Activated T-cell treated with anti-CD3 and anti-CD28 coated beads, Interleukin-2, amount 50 U/mL, for 4 hours (primary cell): Measurements from ENCODE around the gene TMEM164. TPM values are rescaled to one million over a fixed set of nuclear protein-coding genes. Genes with fewer than 3 reads are reported as not detected.

Experiments used
- ATAC-seq, 2 donors: fragments of 200-7000 bp; cut with Tn5 transposase; one replicate each; pipeline ENCODE4 v1.10.0; 2021
- DNase-seq: peaks from one replicate; pipeline ENCODE4 v3.0.0-alpha.2; 2020
- H3K27me3 Mint-ChIP-seq: one replicate; pipeline ENCODE4 v1.8.0; 2021; ENCODE audit warnings: low read depth, mixed read lengths
- H3K36me3 Mint-ChIP-seq: one replicate; pipeline ENCODE4 v1.8.0; 2022; ENCODE audit warnings: mixed read lengths; ENCODE audit not compliant: insufficient read depth
- H3K4me1 Mint-ChIP-seq: one replicate; pipeline ENCODE4 v1.8.0; 2021; ENCODE audit warnings: low read depth, mixed read lengths
- H3K4me3 Mint-ChIP-seq: one replicate; pipeline ENCODE4 v1.8.0; 2021; ENCODE audit warnings: mild to moderate bottlenecking, moderate library complexity, mixed read lengths
- H3K9me3 Mint-ChIP-seq: one replicate; pipeline ENCODE4 v1.8.0; 2021; ENCODE audit warnings: mixed read lengths
- total RNA-seq, 3 donors: library from RNA; stranded (reverse); gene quantifications; one replicate each; pipeline ENCODE4 v1.2.1, GENCODE V29; 2021

The TMEM164 gene
- total RNA-seq, 3 donors from 2014 or later = 8.6 to 10.6 (median 10.5) TPM

DNA sequence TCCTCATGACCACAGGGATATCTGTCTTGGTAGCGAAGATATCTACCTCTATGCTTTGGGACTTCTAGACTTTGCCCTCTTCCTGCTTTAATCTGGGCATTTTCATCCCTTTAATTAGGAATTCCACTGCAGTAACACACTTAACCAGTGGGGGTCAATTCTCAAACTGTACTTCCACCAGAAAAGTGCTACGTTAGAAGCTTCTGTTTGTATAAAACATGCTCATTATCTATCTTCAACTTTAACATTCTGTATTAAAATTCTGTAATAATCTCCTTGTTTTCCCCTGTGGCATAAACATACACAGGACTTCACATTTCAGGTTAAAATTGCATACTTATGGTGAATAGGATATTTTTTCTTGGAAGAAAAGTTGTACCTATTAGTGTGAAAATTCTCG is 209.4 kb downstream of the TMEM164 start:
- Mint-ChIP-seq H3K4me1 (peaks cover 16% of the 10 kb centered on the region), H3K4me3 (no peak overlapping the region), H3K36me3 (peaks cover 9% of the 10 kb centered on the region), H3K27me3 (no peaks in the 10 kb centered on the region), H3K9me3 (no peaks in the 10 kb centered on the region)
- no peak for ATAC-seq
- DNase-seq = no peak

DNA sequence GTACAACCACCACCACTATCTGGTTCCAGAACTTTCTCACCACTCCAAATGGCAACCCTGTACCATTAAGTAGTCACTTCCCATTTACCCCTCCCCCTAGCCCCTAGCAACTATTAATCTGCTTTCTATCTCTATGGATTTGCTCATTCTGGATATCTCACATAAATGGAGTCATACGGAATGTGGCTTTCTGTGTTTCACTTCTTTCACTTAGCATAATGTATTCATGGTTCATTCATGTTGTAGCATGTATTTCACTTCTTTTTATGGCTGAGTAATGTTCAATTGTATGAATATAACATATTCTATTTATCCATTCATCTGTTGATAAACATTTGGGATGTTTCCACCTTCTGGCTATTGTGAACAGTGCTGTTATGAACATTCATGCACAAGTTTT is 210.3 kb downstream of the TMEM164 start:
- Mint-ChIP-seq H3K4me3 (no peak overlapping the region), H3K27me3 (no peaks in the 10 kb centered on the region), H3K36me3 (peaks cover 9% of the 10 kb centered on the region), H3K9me3 (no peaks in the 10 kb centered on the region), H3K4me1 (peaks cover 24% of the 10 kb centered on the region)
- ATAC-seq (no peak), DNase-seq (no peak)

DNA sequence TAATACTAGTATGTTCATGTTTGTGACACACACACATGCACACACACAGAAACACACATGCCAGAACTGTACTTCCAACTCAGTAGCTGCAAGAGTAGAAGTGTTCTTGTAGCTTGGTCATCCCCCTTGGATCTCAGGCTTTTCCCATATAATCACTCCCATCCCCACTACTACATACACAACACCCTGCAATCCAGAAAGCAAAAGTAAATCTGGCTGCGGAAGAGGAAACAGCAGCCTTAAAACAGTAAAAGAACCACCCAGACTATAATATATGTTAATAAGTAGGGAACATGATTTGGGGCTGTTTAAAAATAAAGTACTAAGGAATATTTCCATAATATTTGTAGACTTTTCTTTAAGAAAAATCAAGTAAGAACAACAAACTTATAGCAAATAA is 211.8 kb downstream of the TMEM164 start:
- peaks cover 9% of the 10 kb centered on the region for H3K36me3 Mint-ChIP-seq
- DNase-seq = no peak
- no peaks in the 10 kb centered on the region for H3K9me3 Mint-ChIP-seq
- H3K4me3 Mint-ChIP-seq = no peak overlapping the region
- no peak for ATAC-seq
- H3K27me3 Mint-ChIP-seq = no peaks in the 10 kb centered on the region
- peaks cover 30% of the 10 kb centered on the region for H3K4me1 Mint-ChIP-seq

DNA sequence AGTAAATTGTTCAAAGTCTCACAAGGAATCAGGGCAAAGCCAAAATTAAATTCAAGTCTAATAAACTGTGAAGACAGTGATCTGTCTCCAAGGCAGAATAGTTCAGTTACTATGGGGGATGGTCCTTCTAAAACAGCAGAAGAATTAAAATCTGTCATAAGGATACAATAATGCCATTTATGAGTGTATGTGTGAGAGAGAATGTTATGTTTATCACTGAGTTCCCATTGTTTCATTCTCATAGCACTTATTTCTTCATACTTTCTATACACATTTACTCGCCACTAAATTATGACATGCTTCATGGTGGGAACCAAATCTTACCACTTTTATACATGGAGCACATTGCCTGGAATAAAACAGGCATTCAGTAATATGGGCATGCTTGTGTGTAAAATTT is 212.5 kb downstream of the TMEM164 start:
- DNase-seq (no peak), ATAC-seq (no peak)
- H3K4me3 Mint-ChIP-seq = no peak overlapping the region
- no peaks in the 10 kb centered on the region for H3K9me3 Mint-ChIP-seq
- no peaks in the 10 kb centered on the region for H3K27me3 Mint-ChIP-seq
- H3K36me3 Mint-ChIP-seq = peaks cover 9% of the 10 kb centered on the region
- peaks cover 35% of the 10 kb centered on the region for H3K4me1 Mint-ChIP-seq

DNA sequence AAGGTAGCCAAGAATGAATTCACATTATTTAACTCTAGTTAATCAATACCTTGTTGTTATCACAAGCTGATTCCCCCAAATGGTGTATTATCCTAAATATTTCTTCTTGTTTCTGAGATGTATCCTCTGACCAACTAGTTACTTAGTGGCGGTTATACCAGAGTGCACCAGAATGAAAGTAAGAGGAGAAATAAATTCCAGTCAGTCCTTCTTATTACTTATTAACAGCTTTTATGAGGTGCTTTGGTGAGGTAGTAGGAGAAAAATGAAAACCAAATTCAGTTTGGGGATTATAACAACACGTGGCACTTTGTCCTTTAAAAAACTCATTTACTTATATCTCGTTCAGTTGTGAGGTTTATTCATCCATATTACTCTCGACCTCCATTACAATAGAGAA is 213.1 kb downstream of the TMEM164 start:
- H3K4me3 Mint-ChIP-seq = no peak overlapping the region
- DNase-seq (no peak), ATAC-seq (no peak)
- no peaks in the 10 kb centered on the region for H3K9me3 Mint-ChIP-seq
- no peaks in the 10 kb centered on the region for H3K27me3 Mint-ChIP-seq
- peaks cover 35% of the 10 kb centered on the region for H3K4me1 Mint-ChIP-seq
- H3K36me3 Mint-ChIP-seq = peaks cover 9% of the 10 kb centered on the region

DNA sequence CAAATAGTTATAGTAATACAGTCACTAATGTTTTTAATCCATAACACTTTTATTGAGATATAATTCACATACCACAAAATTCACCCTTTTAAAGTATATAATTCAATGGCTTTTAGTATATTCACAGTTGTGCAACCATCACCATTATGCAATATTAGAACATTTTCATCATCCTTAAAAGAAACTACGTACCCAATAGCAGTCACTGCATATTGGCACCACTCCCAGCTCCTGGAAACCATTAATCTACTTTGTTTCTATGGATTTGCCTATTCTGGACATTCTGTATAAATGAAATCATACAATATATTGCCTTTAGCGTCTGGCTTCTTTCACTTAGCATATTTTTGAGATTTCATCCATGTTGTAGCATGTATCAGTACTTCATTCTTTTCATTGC is 215.7 kb downstream of the TMEM164 start:
- no peaks in the 10 kb centered on the region for H3K9me3 Mint-ChIP-seq
- H3K27me3 Mint-ChIP-seq = no peaks in the 10 kb centered on the region
- peaks cover 38% of the 10 kb centered on the region for H3K4me1 Mint-ChIP-seq
- DNase-seq (no peak), ATAC-seq (no peak)
- peaks cover 10% of the 10 kb centered on the region for H3K36me3 Mint-ChIP-seq
- H3K4me3 Mint-ChIP-seq = no peak overlapping the region

DNA sequence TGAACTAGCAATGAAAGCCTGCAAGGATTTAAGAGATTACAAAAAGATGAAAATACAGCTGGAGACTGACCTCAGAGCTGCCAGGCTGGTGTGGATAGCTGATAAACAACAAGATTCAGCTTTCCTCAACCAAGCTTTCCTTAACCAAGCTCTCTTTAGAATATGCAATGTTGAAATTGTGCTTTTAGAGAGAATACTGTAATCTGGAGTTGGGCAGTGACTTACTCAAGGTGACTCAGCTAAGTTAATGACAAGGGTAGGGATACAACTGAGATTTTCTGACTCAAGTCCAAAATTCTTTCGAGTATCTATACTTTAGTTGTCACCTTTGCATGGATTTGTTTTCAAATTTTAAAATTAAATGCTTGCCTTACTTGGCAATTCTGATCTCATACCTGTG is 217.0 kb downstream of the TMEM164 start:
- Mint-ChIP-seq H3K4me1 (peaks cover 41% of the 10 kb centered on the region), H3K27me3 (no peaks in the 10 kb centered on the region), H3K4me3 (no peak overlapping the region), H3K36me3 (peaks cover 7% of the 10 kb centered on the region), H3K9me3 (no peaks in the 10 kb centered on the region)
- ATAC-seq (no peak), DNase-seq (no peak)

DNA sequence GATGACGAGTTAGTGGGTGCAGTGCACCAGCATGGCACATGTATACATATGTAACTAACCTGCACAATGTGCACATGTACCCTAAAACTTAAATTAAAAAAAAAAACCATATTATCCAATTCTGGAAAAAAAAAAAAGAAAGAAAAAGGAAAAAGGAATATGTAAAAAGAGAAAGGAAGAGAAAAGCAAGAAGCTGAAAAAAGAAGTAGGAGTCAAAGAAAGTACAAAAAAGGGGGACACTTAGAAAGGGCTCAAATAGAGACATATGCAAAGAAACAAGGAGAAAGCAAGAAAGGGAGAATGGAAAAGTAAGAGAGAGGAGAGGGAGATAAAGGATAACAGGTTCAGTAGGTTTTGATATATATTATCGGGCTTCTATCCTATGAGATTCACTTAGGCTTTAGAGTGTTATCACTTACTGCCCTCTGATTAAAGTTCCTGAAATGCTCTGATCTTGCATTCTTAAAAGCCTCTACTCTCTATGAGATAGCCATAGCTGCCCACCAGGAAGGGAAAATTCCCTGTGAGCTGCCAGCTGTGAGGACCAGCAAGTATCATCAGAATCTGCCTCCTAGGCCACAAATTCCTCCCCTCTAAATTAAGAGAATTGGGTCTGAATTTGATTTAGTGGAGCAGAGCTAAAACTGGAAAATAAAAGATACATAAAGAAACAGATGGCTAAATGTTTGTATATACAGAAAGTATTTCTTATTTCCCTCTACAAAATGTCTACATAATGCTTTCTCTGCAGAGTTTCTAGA is 219.8 kb downstream of the TMEM164 start:
- ATAC-seq = no peak
- Mint-ChIP-seq H3K4me1 (peaks cover 38% of the 10 kb centered on the region), H3K9me3 (no peaks in the 10 kb centered on the region)

DNA sequence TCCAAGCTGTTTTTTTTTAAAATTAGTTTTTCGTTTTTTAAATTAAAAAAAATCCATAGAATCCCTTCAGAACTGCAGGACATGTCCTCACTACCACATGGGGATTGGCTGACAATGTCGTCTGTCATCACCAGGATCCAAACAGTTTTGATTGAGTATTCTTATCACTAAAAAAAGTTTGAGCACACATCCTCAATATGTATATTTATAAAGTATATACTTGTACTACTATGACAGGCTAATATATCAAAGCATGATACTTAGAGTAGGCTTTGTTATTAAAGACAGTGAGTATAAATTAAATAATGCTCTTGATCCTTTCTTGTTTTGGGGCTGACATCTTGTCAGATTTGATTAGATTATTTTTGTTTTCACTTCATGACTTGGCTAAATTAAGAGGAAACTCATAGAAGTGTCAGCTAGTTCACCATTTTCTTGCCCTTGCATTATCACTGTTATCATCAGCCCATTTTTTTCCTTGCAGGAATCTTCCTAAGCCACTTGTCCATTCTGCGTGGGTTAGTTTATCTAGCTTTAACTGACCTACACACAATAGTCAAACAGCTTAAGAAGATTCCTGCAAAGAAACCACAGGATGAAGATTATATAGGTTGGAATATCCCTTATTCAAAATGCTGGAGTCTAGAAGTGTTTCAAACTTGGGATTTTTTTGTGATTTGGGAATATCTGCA is 222.2 kb downstream of the TMEM164 start:
- peaks cover 39% of the 10 kb centered on the region for H3K4me1 Mint-ChIP-seq
- no peaks in the 10 kb centered on the region for H3K27me3 Mint-ChIP-seq

More for the DNA sequence above, 219.8 kb downstream of the TMEM164 start:
- Mint-ChIP-seq H3K27me3 (no peaks in the 10 kb centered on the region), H3K4me3 (no peak overlapping the region), H3K36me3 (peaks cover 3% of the 10 kb centered on the region)
- DNase-seq = no peak

DNA sequence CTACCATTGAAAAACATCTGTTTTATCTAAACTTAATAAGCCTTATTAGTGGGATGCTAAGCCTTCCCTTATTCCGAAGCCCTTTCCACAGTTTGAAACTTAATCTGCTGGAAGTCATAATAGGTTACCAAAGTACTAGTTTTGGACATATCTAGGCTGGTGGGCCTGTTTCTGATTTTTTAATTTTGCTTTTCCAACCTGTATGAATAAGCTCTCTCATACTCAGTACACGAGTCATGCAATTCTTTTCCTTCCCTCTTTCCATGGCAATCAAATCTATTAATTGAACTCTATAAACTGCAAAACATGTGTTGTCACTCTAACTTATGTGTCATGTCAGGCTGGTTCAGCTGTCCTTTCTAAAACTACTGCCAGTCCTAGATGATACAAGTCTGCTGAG is 224.0 kb downstream of the TMEM164 start:
- no peaks in the 10 kb centered on the region for H3K27me3 Mint-ChIP-seq
- peaks cover 4% of the 10 kb centered on the region for H3K9me3 Mint-ChIP-seq
- ATAC-seq (no peak), DNase-seq (no peak)
- peaks cover 41% of the 10 kb centered on the region for H3K4me1 Mint-ChIP-seq
- H3K4me3 Mint-ChIP-seq = no peak overlapping the region
- H3K36me3 Mint-ChIP-seq = peaks cover 7% of the 10 kb centered on the region

More for the DNA sequence above, 222.2 kb downstream of the TMEM164 start:
- DNase-seq (no peak), ATAC-seq (no peak)
- no peaks in the 10 kb centered on the region for H3K9me3 Mint-ChIP-seq
- H3K36me3 Mint-ChIP-seq = peaks cover 3% of the 10 kb centered on the region
- no peak overlapping the region for H3K4me3 Mint-ChIP-seq
